PC-9 (cell line): ENCODE data around the gene EPB41L3.

ENCODE experiments used
- CTCF ChIP-seq: fragments of 200-600 bp; sonication (generic); conservative IDR thresholded peaks from 2 replicates; pipeline ENCODE4 v1.6.1; 2017; ENCODE audit warnings: mixed run types, antibody characterized with exemption, mild to moderate bottlenecking, moderate library complexity
- EZH2 ChIP-seq: fragments of 200-600 bp; sonication (generic); IDR thresholded peaks from 2 replicates; pipeline ENCODE4 v1.8.0; 2017; ENCODE audit warnings: antibody characterized with exemption, low read depth

GRCh38 chr18:5439986-5440696 is 103.7 kb downstream of the EPB41L3 start:
- TF ChIP-seq EZH2 = no peak
- TF ChIP-seq CTCF = no peak
